LNCAP (cell line): ENCODE data around the gene ADTRP.

Source experiments
- TF ChIP-seq, protein P1 (sequence below): fragments of 450-650 bp; IDR thresholded peaks from 2 replicates; pipeline ENCODE4 v1.5.1; 2017; ENCODE audit warnings: mild to moderate bottlenecking

The ADTRP gene

DNA sequence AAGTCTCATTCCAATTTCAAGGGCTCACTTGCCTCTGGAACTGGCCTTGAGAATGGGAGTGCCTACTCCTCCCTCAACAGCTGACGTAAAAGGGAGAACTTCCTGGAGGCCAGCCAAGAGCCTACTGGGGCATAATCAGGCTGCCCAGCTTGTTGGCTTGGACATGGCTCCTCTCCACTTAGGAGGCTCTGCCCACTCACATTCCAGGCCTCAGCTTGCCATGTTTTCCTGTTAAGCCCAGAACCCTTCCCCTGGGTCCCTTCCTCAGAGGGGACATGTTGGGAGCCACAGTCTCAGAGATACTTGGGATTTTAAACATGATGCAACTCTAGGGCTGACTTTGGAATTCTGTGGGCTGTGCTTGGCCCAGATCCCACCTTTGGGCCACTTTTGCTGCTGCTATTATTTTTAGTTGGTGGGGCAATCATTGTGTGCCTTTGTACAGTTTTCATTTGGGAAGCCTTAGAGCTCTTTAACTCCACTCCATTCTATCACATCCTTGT is 31.5 kb upstream of the ADTRP start:
- TF ChIP-seq, protein P1, sequence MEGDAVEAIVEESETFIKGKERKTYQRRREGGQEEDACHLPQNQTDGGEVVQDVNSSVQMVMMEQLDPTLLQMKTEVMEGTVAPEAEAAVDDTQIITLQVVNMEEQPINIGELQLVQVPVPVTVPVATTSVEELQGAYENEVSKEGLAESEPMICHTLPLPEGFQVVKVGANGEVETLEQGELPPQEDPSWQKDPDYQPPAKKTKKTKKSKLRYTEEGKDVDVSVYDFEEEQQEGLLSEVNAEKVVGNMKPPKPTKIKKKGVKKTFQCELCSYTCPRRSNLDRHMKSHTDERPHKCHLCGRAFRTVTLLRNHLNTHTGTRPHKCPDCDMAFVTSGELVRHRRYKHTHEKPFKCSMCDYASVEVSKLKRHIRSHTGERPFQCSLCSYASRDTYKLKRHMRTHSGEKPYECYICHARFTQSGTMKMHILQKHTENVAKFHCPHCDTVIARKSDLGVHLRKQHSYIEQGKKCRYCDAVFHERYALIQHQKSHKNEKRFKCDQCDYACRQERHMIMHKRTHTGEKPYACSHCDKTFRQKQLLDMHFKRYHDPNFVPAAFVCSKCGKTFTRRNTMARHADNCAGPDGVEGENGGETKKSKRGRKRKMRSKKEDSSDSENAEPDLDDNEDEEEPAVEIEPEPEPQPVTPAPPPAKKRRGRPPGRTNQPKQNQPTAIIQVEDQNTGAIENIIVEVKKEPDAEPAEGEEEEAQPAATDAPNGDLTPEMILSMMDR = no peak

DNA sequence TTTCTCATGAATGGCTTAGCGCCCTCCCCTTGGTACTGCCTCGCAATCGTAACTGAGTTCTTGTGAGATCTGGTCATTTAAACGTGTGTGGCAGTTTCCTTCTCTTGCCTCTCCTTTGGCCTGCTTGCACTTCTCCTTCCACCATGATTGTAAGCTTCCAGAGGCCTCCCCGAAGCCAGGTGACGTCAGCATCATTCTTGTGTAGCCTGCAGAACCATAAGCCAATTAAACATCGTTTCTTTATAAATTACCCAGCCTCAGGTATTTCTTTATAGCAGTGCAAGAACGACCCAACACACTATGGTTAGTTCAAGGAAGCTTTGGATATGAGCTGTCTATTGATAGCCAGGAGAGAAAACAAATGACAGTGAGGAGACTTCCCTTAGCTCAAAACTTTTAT is 29.5 kb upstream of the ADTRP start:
- TF ChIP-seq, protein P1 = no peak

DNA sequence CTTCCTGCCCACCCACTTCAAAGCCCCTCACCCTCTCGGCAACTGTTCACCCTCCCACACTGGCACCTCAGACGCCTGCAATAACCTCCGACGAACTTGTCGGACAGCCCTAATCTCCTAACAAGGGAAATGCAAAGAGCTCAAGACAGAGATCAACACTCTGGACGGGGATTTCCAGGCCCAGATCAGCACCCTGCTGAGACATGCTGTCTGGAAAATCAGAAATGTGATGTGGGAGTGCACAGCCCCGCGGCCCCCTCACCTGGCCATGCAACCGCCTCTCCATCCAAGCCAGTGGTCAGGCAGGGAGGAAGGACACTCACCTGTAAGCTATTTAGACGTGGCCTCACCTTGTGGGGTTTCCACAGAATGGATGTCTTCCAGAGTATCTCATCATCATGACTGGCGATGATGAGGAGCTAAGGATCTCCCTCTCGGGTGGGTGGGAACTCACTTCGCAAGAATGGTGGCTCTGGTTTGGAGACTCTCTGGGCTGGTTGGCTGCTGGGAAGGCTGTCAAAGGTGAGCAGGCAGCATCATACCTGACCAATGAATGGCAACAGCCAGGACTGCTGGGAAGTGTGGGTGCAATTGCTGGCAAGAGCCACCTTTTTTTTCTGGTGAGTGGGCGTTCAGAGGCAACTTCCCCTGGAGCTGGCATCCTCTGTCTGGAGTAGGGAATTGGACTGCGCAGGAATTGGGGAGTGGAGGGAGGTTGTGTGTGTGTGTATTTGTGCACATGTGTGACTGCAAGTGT is 28.1 kb upstream of the ADTRP start:
- TF ChIP-seq, protein P1 = no peak

DNA sequence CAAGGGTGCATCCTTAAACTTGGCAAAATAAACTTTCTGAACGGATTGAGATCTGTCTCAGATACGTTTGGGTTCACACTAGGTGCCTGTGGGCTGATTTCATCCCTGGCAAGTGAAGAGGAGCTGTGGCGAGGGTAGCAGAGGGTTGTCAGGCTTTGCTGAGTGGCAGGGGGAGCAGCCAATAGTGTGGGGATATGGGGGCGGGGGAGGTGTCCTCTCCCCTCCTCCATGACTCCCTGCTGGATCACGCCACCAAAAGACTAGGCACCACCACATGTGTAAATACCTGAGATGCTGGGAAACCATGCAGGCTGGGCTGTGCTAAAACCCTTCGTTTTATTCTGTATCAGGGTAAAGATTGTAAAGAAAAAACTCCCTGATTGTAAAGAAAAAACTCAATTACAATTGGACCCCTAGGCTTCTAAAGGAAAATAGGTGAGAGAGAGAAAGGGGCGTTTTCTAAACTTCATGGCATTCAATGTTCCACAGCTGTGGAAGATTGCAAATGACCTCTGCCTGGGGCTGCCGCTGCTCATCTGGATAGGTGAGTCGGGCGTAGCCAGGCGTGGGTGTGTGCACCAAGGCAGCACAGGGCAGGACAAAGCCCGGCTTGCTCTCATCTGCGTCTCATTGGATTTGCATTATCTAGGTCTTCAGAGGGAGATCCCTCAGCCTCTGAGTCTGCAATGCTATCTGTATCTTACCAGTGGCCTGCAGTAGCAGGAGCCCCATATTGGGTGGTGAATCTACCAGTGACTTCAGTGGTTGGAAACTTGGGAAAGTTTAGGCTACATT is 26.9 kb upstream of the ADTRP start:
- TF ChIP-seq, protein P1 = no peak

DNA sequence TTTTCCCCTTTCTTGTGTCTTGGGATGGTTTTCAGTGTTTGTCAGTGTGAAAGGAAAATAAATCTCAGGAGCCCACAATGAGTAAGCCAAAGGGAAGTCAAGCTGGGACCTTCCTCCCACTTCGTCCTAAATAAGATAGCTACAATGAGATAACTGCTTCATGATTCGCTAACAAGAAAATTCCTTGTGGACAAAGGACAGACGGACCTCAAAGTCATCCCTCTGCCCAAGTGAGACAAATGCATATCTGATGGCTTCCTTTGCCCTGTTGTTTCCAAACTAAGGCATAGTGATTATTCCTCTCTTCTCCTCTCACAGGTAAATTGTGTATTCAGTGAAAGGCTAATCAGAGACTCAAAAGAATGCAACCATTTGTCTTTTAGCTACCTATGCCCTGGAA is 26.1 kb upstream of the ADTRP start:
- TF ChIP-seq, protein P1 = no peak

DNA sequence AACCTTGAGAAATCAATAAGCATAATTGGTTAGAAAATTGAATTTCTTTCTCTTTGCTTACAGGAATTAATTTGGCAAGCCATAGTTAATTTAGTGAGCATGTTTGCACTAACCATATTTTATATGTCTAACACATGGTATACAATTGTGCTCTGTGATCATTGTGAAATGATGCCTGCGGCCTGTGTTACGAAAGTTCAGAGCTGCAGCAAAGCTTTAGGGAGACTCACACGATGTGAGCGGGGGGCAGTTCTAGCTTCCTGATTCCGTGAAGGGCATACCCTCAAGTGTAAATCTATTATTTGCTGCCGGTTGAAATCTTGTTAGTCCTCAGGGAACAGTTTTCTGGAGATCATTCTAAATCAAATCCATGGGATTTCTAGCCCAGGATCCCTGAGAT is 25.5 kb upstream of the ADTRP start:
- TF ChIP-seq, protein P1 = no peak

DNA sequence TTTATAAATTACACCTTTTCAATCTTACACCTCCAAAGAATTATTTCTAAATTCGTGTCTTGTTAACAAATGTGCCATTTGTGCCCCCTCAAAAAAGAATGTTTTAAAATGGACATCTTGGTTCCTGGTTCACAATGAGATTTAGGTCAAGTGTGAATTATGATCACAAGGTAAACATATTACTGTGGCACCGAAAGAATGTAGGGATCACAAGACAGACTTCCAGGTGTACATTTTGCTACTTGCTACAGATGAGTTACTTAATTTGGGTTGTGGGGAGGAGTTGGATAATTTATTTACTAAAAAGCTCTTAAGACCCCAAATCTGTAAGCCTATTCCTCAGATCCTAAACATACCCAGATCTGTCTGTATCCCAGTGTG is 25.0 kb upstream of the ADTRP start:
- TF ChIP-seq, protein P1 = no peak
